HG03558 (cell line): ENCODE results near the gene RAB11B.
"Not testable (repeated sequence)": the region's sequence is repeated elsewhere in the genome, so short reads cannot be mapped to it uniquely, and the experiment has no call there.

ENCODE experiments used
- ATAC-seq: cut with Tn5 transposase; IDR thresholded peaks from one replicate; pipeline ENCODE4 v1.9.1; 2021; ENCODE audit warnings: moderate number of reproducible peaks; ENCODE audit not compliant: unreplicated experiment; ENCODE audit errors: extremely low read depth

The RAB11B gene

GRCh38 chr19:8370176-8371010 lies 19.8 kb upstream of the RAB11B start:
- ATAC-seq, result no peak

GRCh38 chr19:8371011-8371804 lies 19.0 kb upstream of the RAB11B start:
- ATAC-seq, result no peak

- ATAC-seq, result no peak
These were observed 16.0 kb upstream of the RAB11B start for GRCh38 chr19:8373867-8374813.

- ATAC-seq, result not testable (repeated sequence)
These were observed 14.4 kb upstream of the RAB11B start for GRCh38 chr19:8375766-8376165.

- ATAC-seq, result not testable (repeated sequence)
These were observed 13.7 kb upstream of the RAB11B start for GRCh38 chr19:8376373-8376974.

- ATAC-seq, result no peak
These were observed 12.6 kb upstream of the RAB11B start for GRCh38 chr19:8377598-8377997.

GRCh38 chr19:8379156-8379891 lies 10.8 kb upstream of the RAB11B start:
- not testable (repeated sequence) for ATAC-seq

- ATAC-seq, result not testable (repeated sequence)
These were observed 5.6 kb upstream of the RAB11B start for GRCh38 chr19:8384569-8384968.

- not testable (repeated sequence) for ATAC-seq
These were observed 5.1 kb upstream of the RAB11B start for GRCh38 chr19:8385103-8385502.

GRCh38 chr19:8385566-8385965 lies 4.6 kb upstream of the RAB11B start:
- not testable (repeated sequence) for ATAC-seq

GRCh38 chr19:8386419-8386818 lies 3.7 kb upstream of the RAB11B start:
- not testable (repeated sequence) for ATAC-seq

GRCh38 chr19:8386990-8387389 lies 3.2 kb upstream of the RAB11B start:
- no peak for ATAC-seq

- ATAC-seq, result no peak
These were observed 2.2 kb upstream of the RAB11B start for GRCh38 chr19:8387688-8388611.

GRCh38 chr19:8388612-8388958 lies 1.6 kb upstream of the RAB11B start:
- no peak for ATAC-seq

GRCh38 chr19:8390617-8390981 lies 439 bp downstream of the RAB11B start:
- peak; percentile 5 for ATAC-seq

- ATAC-seq, result no peak
These were observed 1.2 kb downstream of the RAB11B start for GRCh38 chr19:8391198-8392016.

- no peak for ATAC-seq
These were observed 1.9 kb downstream of the RAB11B start for GRCh38 chr19:8392017-8392591.
